ENCODE data around the gene CDK14. TPM values are rescaled to one million over a fixed set of nuclear protein-coding genes. Genes with fewer than 3 reads are reported as not detected.

CDK14 gene
- total and polyA plus RNA-seq, 2 of the 8 experiments (the other 6 are each of a cell fraction or from before 2014, with no cell fraction given): 5.5 to 47.3 TPM

DNA sequence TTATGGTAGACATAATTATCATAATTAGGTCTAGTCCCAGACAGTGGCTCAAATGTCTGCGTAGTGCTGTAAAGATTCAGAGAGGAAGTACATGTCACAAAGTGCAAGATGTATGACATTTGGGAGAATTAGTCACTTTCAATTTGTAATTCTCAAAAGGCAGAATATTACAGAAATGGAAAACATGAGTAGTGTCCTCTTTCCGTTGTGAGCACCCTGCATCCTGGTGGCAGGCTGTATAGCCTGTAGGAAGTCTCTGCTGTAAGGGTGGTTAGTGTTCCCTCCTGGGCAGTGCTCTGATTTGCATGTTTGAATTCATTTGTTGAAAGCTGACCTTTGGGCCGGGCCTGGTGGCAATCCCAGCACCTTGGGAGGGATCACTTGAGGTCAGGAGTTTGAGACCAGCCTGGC is 17.0 kb downstream of the CDK14 start:
- Histone ChIP-seq H4K5ac (ENCODE audit: insufficient read length, low read depth, low read length) (no peak overlapping the region), H3K9ac (replicated peaks in 1 of 4; ENCODE audit: extremely low read depth in 1 of 4, low read depth in 3 of 4, low read length in 3 of 4) (no peak overlapping the region; a peak in 1 of 7 replicates), H3K4ac (replicated peaks; ENCODE audit: insufficient read length, low read depth, low read length) (no peak overlapping the region), H3K18ac (ENCODE audit: extremely low read depth, low read length) (no peak overlapping the region), H2BK20ac (ENCODE audit: low read length) (no peak overlapping the region), H2AK5ac (ENCODE audit: low read depth, low read length) (no peak overlapping the region), H3K56ac (replicated peaks; ENCODE audit: insufficient read length, low read depth, low read length) (no peak overlapping the region), H2BK15ac (ENCODE audit: low read length) (no peak overlapping the region), H3K4me3 (ENCODE audit: extremely low read depth in 1 of 4, insufficient read depth in 2 of 4, low read depth in 3 of 4, low read length in 4 of 4) (no peak overlapping the region), H3K14ac (ENCODE audit: insufficient read length) (no peak overlapping the region), H2BK5ac (ENCODE audit: low read depth, low read length) (no peak overlapping the region), H3K36me3 (ENCODE audit: control insufficient read depth in 2 of 4, insufficient read depth in 4 of 4, low read length in 3 of 4) (no peaks in the 10 kb centered on the region), H4K20me1 (replicated peaks in 1 of 2; ENCODE audit: control insufficient read depth in 1 of 2, insufficient read depth in 2 of 2, low read length in 2 of 2) (no peaks in the 10 kb centered on the region), H3K79me1 (ENCODE audit: low read depth, low read length) (no peaks in the 10 kb centered on the region), H2BK12ac (ENCODE audit: low read depth, low read length) (no peak overlapping the region), H2BK120ac (replicated peaks; ENCODE audit: low read depth, low read length) (no peak overlapping the region), H3K4me2 (ENCODE audit: insufficient read depth in 1 of 2, low read depth in 2 of 2, low read length in 2 of 2) (no peak overlapping the region), H3K79me2 (ENCODE audit: control insufficient read depth in 1 of 2, insufficient read depth in 2 of 2, low read length in 2 of 2) (no peaks in the 10 kb centered on the region; a peak in 1 of 4 replicates), H3K27ac (ENCODE audit: low read depth, low read length) (no peak overlapping the region), H3K23me2 (ENCODE audit: low read depth, low read length) (no peaks in the 10 kb centered on the region; the same call in 1 of the 2 replicates), H4K8ac (ENCODE audit: extremely low read depth, insufficient read depth, low read length) (no peak overlapping the region), H3K27me3 (replicated peaks in 1 of 4; ENCODE audit: control insufficient read depth in 3 of 4, extremely low read depth in 1 of 4, insufficient read depth in 3 of 4, low read length in 3 of 4) (no peaks in the 10 kb centered on the region), H3K23ac (ENCODE audit: insufficient read length) (no peak overlapping the region), H3K9me3 (ENCODE audit: insufficient read depth in 2 of 2, low read depth in 1 of 2, low read length in 1 of 2) (no peaks in the 10 kb centered on the region), H4K91ac (replicated peaks; ENCODE audit: insufficient read length, low read length) (no peak overlapping the region), H3K4me1 (replicated peaks in 1 of 4; ENCODE audit: control insufficient read depth in 3 of 4, insufficient read depth in 4 of 4, low read length in 3 of 4) (no peaks in the 10 kb centered on the region; a peak in 1 of 7 replicates), H2AFZ (ENCODE audit: low read length) (no peak overlapping the region)
- no peak for DNase-seq (ENCODE audit: low read depth in 1 of 2, low spot score in 2 of 2)
- CTCF ChIA-PET (ENCODE audit: partially characterized antibody): interaction anchor here (0.6 to 1.2 kb wide), 5 partner anchors 12 to 19 kb away, joined by 3 to 4 read pairs (median 3); partner anchors contain the start of gene CDK14
- POLR2A ChIA-PET (ENCODE audit: partially characterized antibody): interaction anchor here (1.2 to 1.9 kb wide), 2 partner anchors 10 to 17 kb away, joined by 3 to 5 read pairs; partner anchors contain the start of gene CDK14
- FAIRE-seq: no peak
- TF ChIP-seq TBP (IDR thresholded peaks at IDR 0.05; ENCODE audit: low read depth, low read length) (no peak), RNF2 (IDR thresholded peaks at IDR 0.05; ENCODE audit: borderline replicate concordance, low read depth, low read length, missing control alignments, poor library complexity, severe bottlenecking) (no peak), GABPA (IDR thresholded peaks at IDR 0.05; ENCODE audit: borderline replicate concordance, insufficient read depth, low read length) (no peak), POU5F1 (IDR thresholded peaks at IDR 0.05; ENCODE audit: low read depth, low read length) (no peak), JUND (IDR thresholded peaks at IDR 0.05; ENCODE audit: low read length) (no peak), SIX5 (IDR thresholded peaks at IDR 0.05; ENCODE audit: low read depth, low read length) (no peak), KDM1A (IDR thresholded peaks at IDR 0.05; ENCODE audit: borderline replicate concordance, low read length) (no peak), JUN (IDR thresholded peaks at IDR 0.05; ENCODE audit: low read depth, low read length) (no peak), CHD2 (IDR thresholded peaks at IDR 0.05; ENCODE audit: low read length) (no peak), NRF1 (IDR thresholded peaks at IDR 0.05; ENCODE audit: low read depth, low read length) (no peak), E2F6 (IDR thresholded peaks at IDR 0.05) (no peak), POLR2AphosphoS5 (IDR thresholded peaks at IDR 0.05; ENCODE audit: low read depth, low read length) (no peak)
- 92% methylated on average over 3 of the region's 3 CpGs; no CpG with 5 or more reads in 1 of the 2 experiments for WGBS, 2 experiments (ENCODE audit: extremely low coverage in 1 of 2, insufficient coverage in 1 of 2, insufficient read length in 1 of 2, insufficient replicate concordance in 2 of 2, low coverage in 1 of 2, low lambda C conversion rate in 2 of 2, missing lambda C conversion rate in 1 of 2)
